HEK293 (cell line): ENCODE results near the gene NELL1.

Experiments
- CTCF ChIA-PET: fragments of 350-600 bp; formaldehyde crosslinking; extraction: SDS; loops from one replicate; lab custom pipeline; 2021; ENCODE audit warnings: antibody characterized with exemption; lab: Yijun Ruan, JAX
- POLR2A ChIA-PET: fragments of 300-600 bp; formaldehyde crosslinking; extraction: SDS; loops from one replicate; lab custom pipeline; 2020; ENCODE audit warnings: antibody characterized with exemption, inconsistent platforms; lab: Yijun Ruan, JAX
- H3K27ac ChIP-seq: fragments of 200-500 bp; sonication (Bioruptor generic); 2 replicates; pipeline ENCODE4 v1.5.1; 2014; ENCODE audit warnings: low read depth, low read length, control low read depth, inconsistent platforms; ENCODE audit errors: extremely low read depth
- H3K36me3 ChIP-seq, 2 experiments: fragments of 200-500 bp in 1 of 2; sonication (Bioruptor generic) in 1 of 2; 1 replicate in 1 of 2; 2 replicates in 1 of 2; pipeline ENCODE4 v1.5.1; 2014 to 2017; ENCODE audit warnings: inconsistent platforms in 2 of 2, low read length in 2 of 2; ENCODE audit not compliant: control insufficient read depth in 2 of 2, insufficient read depth in 1 of 2
- H3K4me1 ChIP-seq: fragments of 200-500 bp; sonication (Bioruptor generic); 2 replicates; pipeline ENCODE4 v1.5.1; 2014; ENCODE audit warnings: mild to moderate bottlenecking, low read length, inconsistent platforms; ENCODE audit not compliant: control insufficient read depth, insufficient read depth
- H3K4me3 ChIP-seq: 2 replicates; pipeline ENCODE4 v1.5.1; 2011; ENCODE audit warnings: low read depth, mild to moderate bottlenecking, control low read depth, low read length, moderate library complexity
- H3K9me3 ChIP-seq: fragments of 200-500 bp; sonication (Bioruptor generic); 2 replicates; pipeline ENCODE4 v1.5.1; 2014; ENCODE audit warnings: low read depth, low read length, inconsistent platforms; ENCODE audit not compliant: control insufficient read depth, insufficient read depth
- CTCF ChIP-seq: fragments of 450-650 bp; formaldehyde crosslinking; IDR thresholded peaks from 2 replicates; pipeline ENCODE4 v1.5.1; 2016; ENCODE audit warnings: missing biosample characterization, missing genetic modification characterization
- EGR2 ChIP-seq: fragments of 450-650 bp; formaldehyde crosslinking; IDR thresholded peaks from 2 replicates; pipeline ENCODE4 v1.5.1; 2016; ENCODE audit warnings: low read depth, missing biosample characterization, missing genetic modification characterization
- ELK4 ChIP-seq: IDR thresholded peaks from 2 replicates; pipeline ENCODE4 v1.6.1; 2011; ENCODE audit warnings: mild to moderate bottlenecking, low read depth, low read length, borderline replicate concordance
- KLF17 ChIP-seq: fragments of 450-650 bp; formaldehyde crosslinking; IDR thresholded peaks from 2 replicates; pipeline ENCODE4 v1.5.1; 2016; ENCODE audit warnings: missing biosample characterization, missing genetic modification characterization
- PRDM10 ChIP-seq: fragments of 450-650 bp; formaldehyde crosslinking; IDR thresholded peaks from 2 replicates; pipeline ENCODE4 v1.5.1; 2016; ENCODE audit warnings: missing biosample characterization, missing genetic modification characterization
- SP2 ChIP-seq: fragments of 450-650 bp; formaldehyde crosslinking; IDR thresholded peaks from 2 replicates; pipeline ENCODE4 v1.5.1; 2016; ENCODE audit warnings: missing biosample characterization, missing genetic modification characterization
- SP3 ChIP-seq: fragments of 450-650 bp; formaldehyde crosslinking; IDR thresholded peaks from 2 replicates; pipeline ENCODE4 v1.5.1; 2016; ENCODE audit warnings: missing biosample characterization, missing genetic modification characterization
- ZFP37 ChIP-seq: fragments of 450-650 bp; formaldehyde crosslinking; IDR thresholded peaks from 2 replicates; pipeline ENCODE4 v1.5.1; 2016; ENCODE audit warnings: missing biosample characterization, missing genetic modification characterization
- ZNF133 ChIP-seq: fragments of 450-650 bp; formaldehyde crosslinking; IDR thresholded peaks from 2 replicates; pipeline ENCODE4 v1.5.1; 2016; ENCODE audit warnings: missing biosample characterization, missing genetic modification characterization
- ZNF292 ChIP-seq: fragments of 450-650 bp; formaldehyde crosslinking; IDR thresholded peaks from 2 replicates; pipeline ENCODE4 v1.5.1; 2016; ENCODE audit warnings: low read depth, missing biosample characterization, missing genetic modification characterization, borderline replicate concordance
- ZNF302 ChIP-seq: fragments of 450-650 bp; formaldehyde crosslinking; IDR thresholded peaks from 2 replicates; pipeline ENCODE4 v1.5.1; 2016; ENCODE audit warnings: missing biosample characterization, missing genetic modification characterization, low read depth
- ZNF366 ChIP-seq: fragments of 450-650 bp; formaldehyde crosslinking; conservative IDR thresholded peaks from 2 replicates; pipeline ENCODE4 v1.5.1; 2016; ENCODE audit warnings: missing biosample characterization, missing genetic modification characterization
- ZNF394 ChIP-seq: fragments of 450-650 bp; formaldehyde crosslinking; IDR thresholded peaks from 2 replicates; pipeline ENCODE4 v1.5.1; 2016; ENCODE audit warnings: missing biosample characterization, missing genetic modification characterization, mild to moderate bottlenecking, moderate library complexity, borderline replicate concordance
- ZNF423 ChIP-seq: fragments of 450-650 bp; formaldehyde crosslinking; IDR thresholded peaks from 2 replicates; pipeline ENCODE4 v1.5.1; 2016; ENCODE audit warnings: missing biosample characterization, missing genetic modification characterization
- ZNF514 ChIP-seq: fragments of 450-650 bp; formaldehyde crosslinking; IDR thresholded peaks from 2 replicates; pipeline ENCODE4 v1.5.1; 2016; ENCODE audit warnings: missing biosample characterization, missing genetic modification characterization
- ZNF518A ChIP-seq: fragments of 450-650 bp; formaldehyde crosslinking; conservative IDR thresholded peaks from 2 replicates; pipeline ENCODE4 v1.5.1; 2016; ENCODE audit warnings: low read depth, missing biosample characterization, missing genetic modification characterization
- ZNF530 ChIP-seq: fragments of 450-650 bp; formaldehyde crosslinking; IDR thresholded peaks from 2 replicates; pipeline ENCODE4 v1.5.1; 2016; ENCODE audit warnings: low read depth, missing biosample characterization, missing genetic modification characterization
- ZNF610 ChIP-seq: fragments of 450-650 bp; formaldehyde crosslinking; IDR thresholded peaks from 2 replicates; pipeline ENCODE4 v1.5.1; 2016; ENCODE audit warnings: missing biosample characterization, missing genetic modification characterization, borderline replicate concordance
- ZNF777 ChIP-seq: fragments of 450-650 bp; formaldehyde crosslinking; IDR thresholded peaks from 2 replicates; pipeline ENCODE4 v1.5.1; 2017; ENCODE audit warnings: missing biosample characterization, missing genetic modification characterization, borderline replicate concordance
- ZSCAN23 ChIP-seq: fragments of 450-650 bp; formaldehyde crosslinking; IDR thresholded peaks from 2 replicates; pipeline ENCODE4 v1.5.1; 2016; ENCODE audit warnings: missing biosample characterization, missing genetic modification characterization
- ZXDB ChIP-seq: fragments of 450-650 bp; formaldehyde crosslinking; IDR thresholded peaks from 2 replicates; pipeline ENCODE4 v1.5.1; 2016; ENCODE audit warnings: missing biosample characterization, missing genetic modification characterization

The NELL1 gene

GRCh38 chr11:21464601-21465193 lies 795.3 kb downstream of the NELL1 start (continued):
- TF ChIP-seq CTCF (tag by site-specific recombination) = no peak
- no peak for TF ChIP-seq PRDM10 (tag by site-specific recombination)

GRCh38 chr11:21465203-21465602 lies 795.8 kb downstream of the NELL1 start:
- no peak overlapping the region for H3K4me3 ChIP-seq
- H3K27ac ChIP-seq = no peak overlapping the region
- H3K4me1 ChIP-seq = no peaks in the 10 kb centered on the region
- POLR2A ChIA-PET = no interaction called here
- H3K9me3 ChIP-seq = no peaks in the 10 kb centered on the region
- no peaks in the 10 kb centered on the region for H3K36me3 ChIP-seq
- TF ChIP-seq KLF17 (tag by site-specific recombination) = no peak
- no peak for TF ChIP-seq ZNF302 (tag by site-specific recombination)
- TF ChIP-seq ZXDB (tag by site-specific recombination) = no peak
- TF ChIP-seq ZNF292 (tag by site-specific recombination) = no peak
- CTCF ChIA-PET = no interaction called here

GRCh38 chr11:21465920-21466319 lies 796.5 kb downstream of the NELL1 start:
- POLR2A ChIA-PET = no interaction called here
- no peaks in the 10 kb centered on the region for H3K9me3 ChIP-seq
- no peak overlapping the region for H3K4me3 ChIP-seq
- H3K4me1 ChIP-seq = no peaks in the 10 kb centered on the region
- no peak overlapping the region for H3K27ac ChIP-seq
- H3K36me3 ChIP-seq = no peaks in the 10 kb centered on the region
- no peak for TF ChIP-seq ZNF133 (tag by site-specific recombination)
- no peak for TF ChIP-seq ZSCAN23 (tag by site-specific recombination)
- no peak for TF ChIP-seq ZNF394 (tag by site-specific recombination)
- TF ChIP-seq ZNF514 (tag by site-specific recombination) = no peak
- no peak for TF ChIP-seq ZNF423 (tag by site-specific recombination)
- no peak for TF ChIP-seq ZNF610 (tag by site-specific recombination)
- TF ChIP-seq ELK4 = no peak
- no peak for TF ChIP-seq ZNF777 (tag by site-specific recombination)
- TF ChIP-seq EGR2 = no peak
- TF ChIP-seq ZFP37 (tag by site-specific recombination) = no peak
- no peak for TF ChIP-seq SP2 (tag by site-specific recombination)
- TF ChIP-seq SP3 (tag by site-specific recombination) = no peak
- TF ChIP-seq ZNF366 (tag by site-specific recombination) = no peak
- TF ChIP-seq ZNF530 = no peak
- TF ChIP-seq ZNF518A (tag by site-specific recombination) = no peak
- TF ChIP-seq, all 188 proteins: peak for 0
- CTCF ChIA-PET = no interaction called here
